Gastrocnemius medialis (tissue), 4 donors: ENCODE data around the gene AJAP1.

ENCODE experiments used
- CTCF ChIP-seq, 5 experiments: fragments of 450-650 bp in 3 of 5; fragments of 200-600 bp in 2 of 5; sonication (generic) in 2 of 5; IDR thresholded peaks in 4 of 5; conservative IDR thresholded peaks in 1 of 5; 1 replicate in 4 of 5; 2 replicates in 1 of 5; pipeline ENCODE4 v1.5.1; 2016 to 2019; ENCODE audit warnings: antibody characterized with exemption in 5 of 5, mild to moderate bottlenecking in 3 of 5, moderate library complexity in 3 of 5
- POLR2A ChIP-seq, 2 donors: fragments of 450-650 bp; IDR thresholded peaks; one replicate each; pipeline ENCODE4 v1.6.1; 2017; ENCODE audit warnings: antibody characterized with exemption in 2 of 2, mild to moderate bottlenecking in 2 of 2, moderate library complexity in 2 of 2

- TF ChIP-seq POLR2A (IDR thresholded peaks at IDR 0.05) (no peak), CTCF (IDR thresholded peaks at IDR 0.05 in 4 of 5, conservative IDR thresholded peaks at IDR 0.05 in 1 of 5) (no peak)
Observed at GRCh38 chr1:4837031-4837600, 182.7 kb downstream of the AJAP1 start.
